Peyer's patch (tissue), 4 donors: Measurements from ENCODE around the gene ELL. TPM values are rescaled to one million over a fixed set of nuclear protein-coding genes. Genes with fewer than 3 reads are reported as not detected.
A peak's percentile ranks its signal among the peaks of the same experiment; 100 is the strongest.
"Not testable (repeated sequence)": the region's sequence is repeated elsewhere in the genome, so short reads cannot be mapped to it uniquely, and the experiment has no call there.

Experiments
- DNase-seq, 3 donors: peaks; one replicate each; pipeline ENCODE4 v3.0.0-alpha.2; 2017 to 2019
- H3K27ac ChIP-seq, 4 donors: fragments of 200-600 bp; sonication (generic); one replicate each; pipeline ENCODE4 v1.5.1; 2016 to 2019
- H3K27me3 ChIP-seq, 2 donors: fragments of 200-600 bp; sonication (generic); one replicate each; pipeline ENCODE4 v1.5.1; 2019
- H3K36me3 ChIP-seq, 3 donors: fragments of 200-600 bp; sonication (generic); one replicate each; pipeline ENCODE4 v1.5.1; 2016 to 2019
- H3K4me1 ChIP-seq, 4 donors: fragments of 200-600 bp; sonication (generic); one replicate each; pipeline ENCODE4 v1.5.1; 2016 to 2019
- H3K4me3 ChIP-seq, 4 donors: fragments of 200-600 bp; sonication (generic); 1 replicate in 3 of 4; 2 replicates in 1 of 4; pipeline ENCODE4 v1.5.1; 2016 to 2019; ENCODE audit warnings: mild to moderate bottlenecking in 1 of 4
- H3K9me3 ChIP-seq, 4 donors: fragments of 200-600 bp; sonication (generic); one replicate each; pipeline ENCODE4 v1.5.1; 2016 to 2019; ENCODE audit warnings: mild to moderate bottlenecking in 1 of 4
- POLR2A ChIP-seq, 2 donors: fragments of 450-650 bp; IDR thresholded peaks; one replicate each; pipeline ENCODE4 v1.5.1; 2017; ENCODE audit warnings: antibody characterized with exemption in 2 of 2, mild to moderate bottlenecking in 2 of 2, moderate library complexity in 2 of 2
- total RNA-seq, 4 donors: library from RNA; depleted of rRNA; stranded (reverse); fragments of >200 nt; gene quantifications; one replicate each; pipeline ENCODE4 v1.1.0, GENCODE V29; 2016
- TF ChIP-seq, protein P1 (sequence below), 6 experiments: fragments of 450-650 bp in 4 of 6; fragments of 200-600 bp in 2 of 6; sonication (generic) in 1 of 6; IDR thresholded peaks; one replicate each; pipeline ENCODE4 v1.5.1; 2017 to 2019; ENCODE audit warnings: antibody characterized with exemption in 6 of 6, mild to moderate bottlenecking in 3 of 6, moderate library complexity in 1 of 6

Gene ELL
- total RNA-seq, 4 donors from 2014 or later, result 18.9 to 49.5 (median 34.2) TPM

DNA sequence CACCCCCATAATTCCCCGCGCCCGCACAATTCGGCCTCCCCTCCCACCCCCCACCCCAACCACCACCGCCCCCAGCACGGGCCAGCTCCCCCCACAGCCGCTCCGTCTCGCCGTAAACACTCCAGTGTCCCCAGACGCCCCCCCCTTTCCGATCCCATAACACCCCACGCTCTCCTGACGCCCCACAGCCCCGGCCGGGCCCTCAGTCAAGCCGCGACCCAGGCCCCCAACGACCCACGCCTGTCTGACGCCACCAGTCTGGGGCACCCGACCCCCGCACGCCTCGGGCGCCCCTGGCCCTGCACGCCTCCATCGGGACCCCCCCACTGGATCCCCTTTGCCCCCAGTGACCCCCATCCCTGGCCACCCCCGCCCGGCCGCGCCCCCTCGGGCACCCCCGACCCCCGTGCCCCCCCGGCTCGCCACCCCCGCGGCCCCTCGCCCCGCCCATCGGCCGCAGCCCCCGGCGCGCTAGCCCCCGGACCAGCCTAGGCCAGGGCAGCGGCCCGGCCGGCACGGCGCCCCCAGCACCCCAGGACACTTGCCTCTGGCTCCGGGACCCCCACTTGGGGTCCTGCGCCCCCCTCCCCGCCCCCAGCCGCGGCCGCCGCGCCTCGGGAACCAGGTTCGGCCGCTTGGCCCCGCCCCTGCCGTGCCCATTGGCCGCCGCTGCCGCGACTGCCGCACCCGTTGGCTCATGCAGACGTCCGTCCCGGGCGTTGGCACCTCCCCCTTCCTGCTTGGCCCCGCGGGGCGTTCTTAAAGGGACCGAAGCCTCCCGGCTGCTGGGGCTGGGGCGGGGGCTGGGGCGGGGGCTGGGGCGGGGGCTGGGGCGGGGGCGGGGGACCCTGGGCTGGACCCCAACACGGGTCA, 21.3 kb upstream of the ELL start, which contains the start of gene FKBP8:
Gene FKBP8, minus strand, starts transcription at position 633 of the 873 bp plus-strand sequence. CDS start 1,603 bp downstream, outside the sequence.
- Histone ChIP-seq H3K9me3 (no peaks in the 10 kb centered on the region), H3K4me3 (peak within 1 kb of the TSS; percentile 87 to 98 (median 92)), H3K4me1 (peaks cover 0 to 17% (median 9%) of the 10 kb centered on the region in 4 donors), H3K27me3 (no peaks in the 10 kb centered on the region), H3K27ac (peak within 1 kb of the TSS; percentile 91 to 96 (median 94)), H3K36me3 (peaks cover 0 to 28% (median 0%) of the 10 kb centered on the region in 3 donors)
- no peak for TF ChIP-seq POLR2A (IDR thresholded peaks at IDR 0.05)
- TF ChIP-seq, protein P1, sequence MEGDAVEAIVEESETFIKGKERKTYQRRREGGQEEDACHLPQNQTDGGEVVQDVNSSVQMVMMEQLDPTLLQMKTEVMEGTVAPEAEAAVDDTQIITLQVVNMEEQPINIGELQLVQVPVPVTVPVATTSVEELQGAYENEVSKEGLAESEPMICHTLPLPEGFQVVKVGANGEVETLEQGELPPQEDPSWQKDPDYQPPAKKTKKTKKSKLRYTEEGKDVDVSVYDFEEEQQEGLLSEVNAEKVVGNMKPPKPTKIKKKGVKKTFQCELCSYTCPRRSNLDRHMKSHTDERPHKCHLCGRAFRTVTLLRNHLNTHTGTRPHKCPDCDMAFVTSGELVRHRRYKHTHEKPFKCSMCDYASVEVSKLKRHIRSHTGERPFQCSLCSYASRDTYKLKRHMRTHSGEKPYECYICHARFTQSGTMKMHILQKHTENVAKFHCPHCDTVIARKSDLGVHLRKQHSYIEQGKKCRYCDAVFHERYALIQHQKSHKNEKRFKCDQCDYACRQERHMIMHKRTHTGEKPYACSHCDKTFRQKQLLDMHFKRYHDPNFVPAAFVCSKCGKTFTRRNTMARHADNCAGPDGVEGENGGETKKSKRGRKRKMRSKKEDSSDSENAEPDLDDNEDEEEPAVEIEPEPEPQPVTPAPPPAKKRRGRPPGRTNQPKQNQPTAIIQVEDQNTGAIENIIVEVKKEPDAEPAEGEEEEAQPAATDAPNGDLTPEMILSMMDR (IDR thresholded peaks at IDR 0.05), result no peak
- DNase-seq, result peak; percentile 94 to 98 (median 96)

DNA sequence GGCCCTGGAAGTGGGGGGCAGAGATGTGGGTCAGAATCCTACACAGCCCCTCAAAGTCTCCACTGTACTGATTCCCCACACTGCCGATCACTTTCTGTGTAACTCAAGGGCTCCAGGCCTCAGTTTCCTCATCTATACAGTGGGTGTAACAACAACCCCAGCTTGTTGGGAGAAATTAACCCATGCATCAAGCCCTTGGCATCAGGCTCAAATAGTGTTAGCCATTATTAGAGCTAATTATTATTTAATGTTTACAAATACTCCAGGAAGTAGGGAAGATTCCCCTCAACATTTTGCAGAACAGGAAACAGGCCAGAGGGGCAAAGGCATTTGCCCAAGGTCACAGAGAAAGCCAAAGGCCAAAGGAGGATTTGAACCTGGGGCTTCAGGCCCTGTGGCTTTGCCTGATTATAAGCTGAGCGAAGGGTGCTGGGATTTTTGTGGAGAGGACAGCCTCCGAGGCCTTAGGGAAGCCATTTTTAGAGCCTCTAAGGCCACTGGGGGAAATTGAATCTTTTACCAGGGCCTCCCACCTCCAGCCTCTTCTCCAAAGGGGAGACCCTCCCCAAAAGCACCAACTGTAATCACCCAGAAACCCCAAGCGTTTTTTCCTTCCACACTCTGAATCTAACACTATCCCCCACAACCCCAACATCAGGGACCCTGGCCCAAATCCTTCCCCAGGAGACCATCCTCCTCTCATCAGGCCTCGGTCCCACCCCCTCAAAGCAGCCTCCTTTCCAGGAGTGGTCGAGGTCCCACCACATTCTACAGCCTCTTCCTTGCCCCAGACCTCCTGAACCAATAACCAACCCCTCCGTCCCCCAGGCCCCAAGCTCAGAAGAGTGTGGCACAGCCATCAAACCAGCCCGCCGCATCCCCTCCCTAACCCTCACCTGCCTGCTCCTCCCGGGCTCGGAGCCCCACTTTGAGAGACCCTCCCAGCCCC, 20.4 kb upstream of the ELL start:
- peak overlapping the region; percentile 87 to 98 (median 92) for H3K4me3 ChIP-seq
- no peaks in the 10 kb centered on the region for H3K27me3 ChIP-seq
- H3K4me1 ChIP-seq, result peaks cover 0 to 17% (median 9%) of the 10 kb centered on the region in 4 donors
- H3K27ac ChIP-seq, result peak overlapping the region; percentile 91 to 96 (median 94)
- TF ChIP-seq, protein P1 (IDR thresholded peaks at IDR 0.05), result no peak
- TF ChIP-seq POLR2A (IDR thresholded peaks at IDR 0.05), result no peak
- H3K9me3 ChIP-seq, result no peaks in the 10 kb centered on the region
- DNase-seq, result peak in 1 of 3 donors; percentile 54
- peaks cover 0 to 37% (median 0%) of the 10 kb centered on the region in 3 donors for H3K36me3 ChIP-seq

DNA sequence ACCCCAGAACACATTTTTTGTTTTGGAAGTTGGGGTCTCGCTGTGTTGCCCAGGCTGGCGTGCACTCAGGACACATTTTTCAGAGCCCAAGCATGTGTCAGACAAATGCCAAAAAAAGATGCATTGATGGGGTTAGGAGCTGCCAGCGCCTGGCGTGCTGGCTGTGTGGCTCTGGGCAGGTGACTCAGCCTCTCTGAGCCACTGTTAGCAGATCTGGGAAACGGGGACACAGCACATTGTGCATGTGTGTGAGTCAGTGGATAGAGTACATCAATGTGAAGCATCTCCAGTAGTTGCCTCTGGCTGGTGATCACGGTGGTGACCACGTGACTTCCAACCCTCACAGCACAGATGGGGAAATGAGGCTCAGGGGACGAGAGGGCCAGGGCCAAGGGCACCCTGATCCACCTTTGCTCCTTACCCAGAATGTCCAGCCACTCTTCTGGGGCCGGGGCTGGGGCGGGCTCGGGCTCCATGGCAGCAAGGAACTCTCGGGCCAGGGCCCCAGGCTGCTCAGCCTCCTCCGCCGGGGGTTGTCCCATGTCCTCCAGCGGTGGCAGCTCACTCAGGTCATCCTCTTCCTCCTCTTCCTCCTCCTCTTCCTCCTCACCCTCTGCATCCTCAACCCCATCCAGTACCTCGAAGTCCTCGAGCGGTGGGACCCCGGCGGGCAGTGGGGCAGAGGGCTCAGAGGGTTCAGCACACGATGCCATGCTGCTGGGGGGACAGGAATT, 19.6 kb upstream of the ELL start:
- Histone ChIP-seq H3K27me3 (no peaks in the 10 kb centered on the region), H3K4me3 (no peak overlapping the region), H3K36me3 (peaks cover 0 to 45% (median 0%) of the 10 kb centered on the region in 3 donors), H3K27ac (no peak overlapping the region), H3K9me3 (no peaks in the 10 kb centered on the region), H3K4me1 (peaks cover 0 to 17% (median 9%) of the 10 kb centered on the region in 4 donors)
- TF ChIP-seq, protein P1 (IDR thresholded peaks at IDR 0.05), result no peak
- TF ChIP-seq POLR2A (IDR thresholded peaks at IDR 0.05), result no peak
- DNase-seq, result no peak

DNA sequence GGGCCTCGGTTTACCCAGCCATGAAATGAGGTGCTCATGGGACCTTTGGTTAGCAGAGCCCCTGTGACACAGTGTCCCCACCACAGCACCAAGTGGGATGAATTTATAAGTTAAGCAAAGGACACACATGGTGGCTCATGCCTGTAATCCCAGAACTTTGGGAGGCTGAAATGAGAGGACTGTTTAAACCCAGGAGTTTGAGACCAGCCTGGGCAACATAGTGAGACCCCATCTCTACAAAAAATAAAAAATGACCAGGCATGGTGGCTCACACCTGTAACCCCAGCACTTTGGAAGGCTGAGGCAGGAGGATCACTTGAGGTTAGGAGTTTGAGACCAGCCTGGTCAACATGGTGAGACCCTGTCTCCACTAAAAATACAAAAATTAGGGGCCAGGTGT, 18.3 kb upstream of the ELL start:
- H3K9me3 ChIP-seq, H3K4me3 ChIP-seq, H3K27me3 ChIP-seq, H3K27ac ChIP-seq, DNase-seq: not testable (repeated sequence)
- Histone ChIP-seq H3K36me3 (peaks cover 0 to 58% (median 0%) of the 10 kb centered on the region in 3 donors), H3K4me1 (peaks cover 0 to 17% (median 9%) of the 10 kb centered on the region in 4 donors)

DNA sequence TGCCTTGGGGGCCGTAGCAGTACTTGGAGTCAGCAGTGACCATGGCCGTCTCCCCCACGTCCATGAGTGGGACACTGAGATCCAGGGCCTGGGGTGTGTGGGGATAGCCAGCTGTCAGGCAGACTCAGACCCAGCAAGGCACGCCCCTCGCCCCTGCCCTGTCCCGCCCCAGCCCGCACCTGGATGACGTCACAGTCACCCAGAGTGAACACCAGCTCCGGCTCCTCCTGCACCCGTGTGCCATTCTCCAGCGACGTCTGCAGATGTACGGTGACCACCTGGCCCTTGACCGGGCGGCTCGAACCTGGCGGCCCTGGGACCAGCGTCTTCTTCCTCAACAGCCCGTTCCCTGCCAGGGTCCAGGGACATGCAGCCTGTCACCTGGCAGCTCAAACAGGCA, 17.5 kb upstream of the ELL start:
- no peak for DNase-seq

More for the DNA sequence above, 17.5 kb upstream of the ELL start:
- H3K36me3 ChIP-seq, result peaks cover 0 to 60% (median 0%) of the 10 kb centered on the region in 3 donors
- no peak overlapping the region for H3K27ac ChIP-seq
- TF ChIP-seq, protein P1 (IDR thresholded peaks at IDR 0.05), result no peak
- H3K4me3 ChIP-seq, result no peak overlapping the region
- H3K9me3 ChIP-seq, result no peaks in the 10 kb centered on the region
- H3K27me3 ChIP-seq, result no peaks in the 10 kb centered on the region
- H3K4me1 ChIP-seq, result peaks cover 0 to 17% (median 9%) of the 10 kb centered on the region in 4 donors
